Measurements from ENCODE around the gene RASAL2. TPM values are rescaled to one million over a fixed set of nuclear protein-coding genes. Genes with fewer than 3 reads are reported as not detected.
"Not testable (repeated sequence)": the region's sequence is repeated elsewhere in the genome, so short reads cannot be mapped to it uniquely, and the experiment has no call there.

Gene RASAL2
- total and polyA plus RNA-seq, 2 experiments from 2014 or later, result 16.0 to 42.2 TPM

DNA sequence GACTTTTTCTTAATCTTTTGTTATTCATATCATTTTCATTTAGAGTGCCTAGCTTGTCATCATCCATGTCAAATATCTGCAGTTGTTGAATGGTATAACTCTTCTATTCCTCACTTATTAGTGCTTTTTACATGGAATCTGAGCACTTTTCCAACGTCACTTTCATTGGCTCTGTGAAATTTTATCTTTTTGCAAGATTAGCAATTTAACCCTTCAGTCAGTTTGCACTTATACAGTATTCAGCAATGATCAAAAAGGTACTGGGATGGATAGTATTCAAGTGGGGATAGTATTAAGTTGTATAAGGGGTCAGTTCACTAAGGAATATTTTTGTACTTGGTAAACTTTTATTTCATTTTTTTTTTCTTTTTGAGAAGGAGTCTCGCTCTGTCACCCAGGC, 150.0 kb downstream of the RASAL2 start (continued):
- TF ChIP-seq ETS1 (IDR thresholded peaks at IDR 0.05), result no peak
- TF ChIP-seq CREB1 (CRISPR knock-in tag; IDR thresholded peaks at IDR 0.05; ENCODE audit: low read depth), result no peak

GRCh38 chr1:178248284-178248683, 154.4 kb downstream of the RASAL2 start:
- not testable (repeated sequence) for H2AFZ ChIP-seq; H3K27ac ChIP-seq (ENCODE audit: low read depth); H3K27me3 ChIP-seq (ENCODE audit: insufficient read depth); H3K4me3 Mint-ChIP-seq; H3K4me3 ChIP-seq; H3F3A ChIP-seq (replicated peaks; ENCODE audit: low read depth); H3K9me2 ChIP-seq (ENCODE audit: insufficient read depth); DNase-seq (ENCODE audit: low spot score); H4K20me1 ChIP-seq (replicated peaks; ENCODE audit: insufficient read depth); H3K36me3 ChIP-seq (ENCODE audit: insufficient read depth); H3K4me2 ChIP-seq; H3K27ac Mint-ChIP-seq; H3K27me3 Mint-ChIP-seq (ENCODE audit: insufficient read depth, low read depth, poor library complexity); ATAC-seq
- peaks cover 34% of the 10 kb centered on the region for H3K4me1 ChIP-seq (ENCODE audit: insufficient read depth)
- peaks cover 36% of the 10 kb centered on the region for H3K9me3 Mint-ChIP-seq
- peaks cover 94% of the 10 kb centered on the region for H3K79me2 ChIP-seq (replicated peaks; ENCODE audit: insufficient read depth)
- H3K4me1 Mint-ChIP-seq, result peaks cover 19% of the 10 kb centered on the region
- H3K36me3 Mint-ChIP-seq (ENCODE audit: low read depth), result peaks cover 34% of the 10 kb centered on the region

- peaks cover 12% of the 10 kb centered on the region for H3K9me3 Mint-ChIP-seq
- Histone ChIP-seq H3K79me2 (replicated peaks; ENCODE audit: insufficient read depth) (peaks cover 47% of the 10 kb centered on the region), H3K27ac (ENCODE audit: low read depth) (peak overlapping the region; percentile 94), H3K4me2 (peak overlapping the region; percentile 54), H3K4me1 (ENCODE audit: insufficient read depth) (peaks cover 54% of the 10 kb centered on the region)
- ATAC-seq; H3K36me3 ChIP-seq (ENCODE audit: insufficient read depth); H3K9me2 ChIP-seq (ENCODE audit: insufficient read depth); H3K27me3 Mint-ChIP-seq (ENCODE audit: insufficient read depth, low read depth, poor library complexity); H3F3A ChIP-seq (replicated peaks; ENCODE audit: low read depth); DNase-seq (ENCODE audit: low spot score); H3K4me3 ChIP-seq; H4K20me1 ChIP-seq (replicated peaks; ENCODE audit: insufficient read depth); H2AFZ ChIP-seq; H3K4me3 Mint-ChIP-seq; H3K27me3 ChIP-seq (ENCODE audit: insufficient read depth): not testable (repeated sequence)
- peak overlapping the region; percentile 89 for H3K27ac Mint-ChIP-seq
- H3K4me1 Mint-ChIP-seq, result peaks cover 42% of the 10 kb centered on the region
- peaks cover 15% of the 10 kb centered on the region for H3K36me3 Mint-ChIP-seq (ENCODE audit: low read depth)
Observed at GRCh38 chr1:178253581-178253980, 159.7 kb downstream of the RASAL2 start.

- peak overlapping the region; percentile 54 for H3K4me2 ChIP-seq
Observed at GRCh38 chr1:178254433-178254832, 160.5 kb downstream of the RASAL2 start.

More at GRCh38 chr1:178254433-178254832, 160.5 kb downstream of the RASAL2 start:
- H3K4me3 ChIP-seq, result peak overlapping the region; percentile 20
- peak overlapping the region; percentile 94 for H3K27ac ChIP-seq (ENCODE audit: low read depth)
- DNase-seq (ENCODE audit: low spot score) (no peak), ATAC-seq (no peak)
- H4K20me1 ChIP-seq (replicated peaks; ENCODE audit: insufficient read depth), result no peaks in the 10 kb centered on the region
- no peaks in the 10 kb centered on the region for H3K27me3 ChIP-seq (ENCODE audit: insufficient read depth)
- no peak overlapping the region for H2AFZ ChIP-seq
- TF ChIP-seq NANOG (IDR thresholded peaks at IDR 0.05; ENCODE audit: borderline replicate concordance) (no peak), CREB1 (CRISPR knock-in tag; IDR thresholded peaks at IDR 0.05; ENCODE audit: low read depth) (no peak), EZH2phosphoT487 (IDR thresholded peaks at IDR 0.05; ENCODE audit: unreplicated experiment) (no peak), STAT1 (IDR thresholded peaks at IDR 0.05; ENCODE audit: unreplicated experiment) (no peak), EZH2 (IDR thresholded peaks at IDR 0.05; ENCODE audit: low read depth, unreplicated experiment) (no peak), JUNB (IDR thresholded peaks at IDR 0.05; ENCODE audit: unreplicated experiment) (no peak), ETS1 (IDR thresholded peaks at IDR 0.05) (no peak), POLR2AphosphoS5 (IDR thresholded peaks at IDR 0.05; ENCODE audit: low read depth) (no peak)
- TF ChIP-seq, protein P1, sequence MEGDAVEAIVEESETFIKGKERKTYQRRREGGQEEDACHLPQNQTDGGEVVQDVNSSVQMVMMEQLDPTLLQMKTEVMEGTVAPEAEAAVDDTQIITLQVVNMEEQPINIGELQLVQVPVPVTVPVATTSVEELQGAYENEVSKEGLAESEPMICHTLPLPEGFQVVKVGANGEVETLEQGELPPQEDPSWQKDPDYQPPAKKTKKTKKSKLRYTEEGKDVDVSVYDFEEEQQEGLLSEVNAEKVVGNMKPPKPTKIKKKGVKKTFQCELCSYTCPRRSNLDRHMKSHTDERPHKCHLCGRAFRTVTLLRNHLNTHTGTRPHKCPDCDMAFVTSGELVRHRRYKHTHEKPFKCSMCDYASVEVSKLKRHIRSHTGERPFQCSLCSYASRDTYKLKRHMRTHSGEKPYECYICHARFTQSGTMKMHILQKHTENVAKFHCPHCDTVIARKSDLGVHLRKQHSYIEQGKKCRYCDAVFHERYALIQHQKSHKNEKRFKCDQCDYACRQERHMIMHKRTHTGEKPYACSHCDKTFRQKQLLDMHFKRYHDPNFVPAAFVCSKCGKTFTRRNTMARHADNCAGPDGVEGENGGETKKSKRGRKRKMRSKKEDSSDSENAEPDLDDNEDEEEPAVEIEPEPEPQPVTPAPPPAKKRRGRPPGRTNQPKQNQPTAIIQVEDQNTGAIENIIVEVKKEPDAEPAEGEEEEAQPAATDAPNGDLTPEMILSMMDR (conservative IDR thresholded peaks at IDR 0.05; ENCODE audit: low read depth in 2 of 2), result no peak
- peaks cover 10% of the 10 kb centered on the region for H3K36me3 Mint-ChIP-seq (ENCODE audit: low read depth)
- H3K9me3 Mint-ChIP-seq, result peaks cover 3% of the 10 kb centered on the region; the same call in 2 of the 3 replicates
- H3K27me3 Mint-ChIP-seq (ENCODE audit: insufficient read depth, low read depth, poor library complexity), result no peaks in the 10 kb centered on the region
- peaks cover 54% of the 10 kb centered on the region for H3K4me1 ChIP-seq (ENCODE audit: insufficient read depth)
- H3K4me3 Mint-ChIP-seq, result peak overlapping the region; percentile 39
- H3F3A ChIP-seq (replicated peaks; ENCODE audit: low read depth), result no peaks in the 10 kb centered on the region; the same call in 1 of the 2 replicates
- peaks cover 42% of the 10 kb centered on the region for H3K4me1 Mint-ChIP-seq
- no peaks in the 10 kb centered on the region for H3K36me3 ChIP-seq (ENCODE audit: insufficient read depth)
- H3K9me2 ChIP-seq (ENCODE audit: insufficient read depth), result no peaks in the 10 kb centered on the region
- peak overlapping the region; percentile 92 for H3K27ac Mint-ChIP-seq
- peaks cover 40% of the 10 kb centered on the region for H3K79me2 ChIP-seq (replicated peaks; ENCODE audit: insufficient read depth)

Measured in GM23338 (cell line).